HCT116 (cell line): ENCODE results near the gene COL16A1. TPM values are rescaled to one million over a fixed set of nuclear protein-coding genes. Genes with fewer than 3 reads are reported as not detected.

Experiments
- ATAC-seq: fragments of 200-7000 bp; cut with Tn5 transposase; 2 replicates; pipeline ENCODE4 v1.9.1; 2020; ENCODE audit warnings: mild to moderate bottlenecking, moderate library complexity
- BruUV-seq: library from RNA; stranded (reverse); fragments of 400-500 nt; replicated peaks from 2 replicates; lab custom pipeline; 2021; lab: Mats Ljungman, UMichigan
- CTCF ChIA-PET: fragments of 300-600 bp; sonication (Branson Sonifier 250); formaldehyde crosslinking; loops from one replicate; lab custom pipeline; 2021; ENCODE audit warnings: antibody characterized with exemption; lab: Charles Lee
- POLR2A ChIA-PET: fragments of 300-600, 350-600 bp; sonication (Branson Sonifier 250); formaldehyde crosslinking; loops from one replicate; lab custom pipeline; 2021; ENCODE audit warnings: antibody characterized with exemption; lab: Charles Lee
- RAD21 ChIA-PET, 2 experiments: fragments of 300-600 bp; sonication (Branson Sonifier 250); formaldehyde crosslinking; loops; one replicate each; lab custom pipeline; 2023; ENCODE audit warnings: low total read pairs in 2 of 2; ENCODE audit not compliant: uncharacterized antibody in 2 of 2, unreplicated experiment in 2 of 2, low non-redundant PET in 1 of 2; lab: Charles Lee
- DNase-seq: peaks from one replicate; pipeline ENCODE4 v3.0.0-alpha.2; 2010; ENCODE audit warnings: low read depth, low spot score
- H2AFZ ChIP-seq: fragments of 200-600 bp; shearing (Covaris generic), sonication (generic); 2 replicates; pipeline ENCODE4 v1.6.1; 2017; ENCODE audit warnings: low read depth, mixed run types, mixed read lengths, antibody characterized with exemption, low read length; ENCODE audit not compliant: poor library complexity, severe bottlenecking
- H3K27ac ChIP-seq: 2 replicates; pipeline ENCODE4 v1.5.1; 2012; ENCODE audit warnings: low read depth, low read length
- H3K27me3 ChIP-seq: fragments of 200-600 bp; sonication (generic); 2 replicates; pipeline ENCODE4 v1.6.1; 2016; ENCODE audit warnings: mixed run types, low read length, mixed read lengths; ENCODE audit not compliant: insufficient read depth
- H3K36me3 ChIP-seq, 2 experiments: fragments of 200-500 bp in 1 of 2; fragments of 200-600 bp in 1 of 2; sonication (Bioruptor generic) in 1 of 2; sonication (generic) in 1 of 2; 2 replicates each; pipeline versions ENCODE4 v1.5.1 to v1.6.1; 2014 to 2016; ENCODE audit warnings: low read length in 2 of 2, inconsistent platforms in 1 of 2, mixed read lengths in 1 of 2, mixed run types in 1 of 2; ENCODE audit not compliant: insufficient read depth in 2 of 2, control insufficient read depth in 1 of 2
- H3K4me1 ChIP-seq, 2 experiments: fragments of 200-600 bp in 1 of 2; sonication (generic) in 1 of 2; 2 replicates each; pipeline versions ENCODE4 v1.5.1 to v1.6.1; 2012 to 2017; ENCODE audit warnings: low read length in 2 of 2, inconsistent platforms in 1 of 2, mild to moderate bottlenecking in 1 of 2, mixed read lengths in 1 of 2, mixed run types in 1 of 2, moderate library complexity in 1 of 2; ENCODE audit not compliant: insufficient read depth in 2 of 2, control insufficient read depth in 1 of 2
- H3K4me2 ChIP-seq: fragments of 200-600 bp; sonication (generic); 2 replicates; pipeline ENCODE4 v1.6.1; 2017; ENCODE audit warnings: mixed run types, low read length, mixed read lengths
- H3K4me3 ChIP-seq, 2 experiments: fragments of 200-600 bp in 1 of 2; sonication (generic) in 1 of 2; replicated peaks in 1 of 2; 2 replicates each; pipeline ENCODE4 v1.5.1; 2011 to 2016; ENCODE audit warnings: low read length in 2 of 2, control low read depth in 1 of 2, low read depth in 1 of 2, mild to moderate bottlenecking in 1 of 2, mixed read lengths in 1 of 2, mixed run types in 1 of 2
- H3K79me2 ChIP-seq: fragments of 200-600 bp; sonication (generic); 2 replicates; pipeline ENCODE4 v1.6.1; 2017; ENCODE audit warnings: mild to moderate bottlenecking, mixed run types, low read length, moderate library complexity, mixed read lengths; ENCODE audit not compliant: insufficient read depth
- H3K9ac ChIP-seq: fragments of 200-600 bp; sonication (generic); 2 replicates; pipeline ENCODE4 v1.6.1; 2016; ENCODE audit warnings: low read length, mixed read lengths
- H3K9me2 ChIP-seq: fragments of 200-600 bp; sonication (generic), shearing (Covaris generic); 2 replicates; pipeline ENCODE4 v1.6.1; 2017; ENCODE audit warnings: mixed run types, mild to moderate bottlenecking, moderate library complexity; ENCODE audit not compliant: insufficient read depth
- H3K9me3 ChIP-seq, 2 experiments: fragments of 200-500 bp in 1 of 2; fragments of 200-600 bp in 1 of 2; sonication (Bioruptor generic) in 1 of 2; sonication (generic) in 1 of 2; 2 replicates each; pipeline ENCODE4 v1.6.1; 2014 to 2017; ENCODE audit warnings: low read length in 2 of 2, mixed read lengths in 2 of 2, inconsistent platforms in 1 of 2, low read depth in 1 of 2, mild to moderate bottlenecking in 1 of 2, mixed run types in 1 of 2, moderate library complexity in 1 of 2; ENCODE audit not compliant: control insufficient read depth in 1 of 2, insufficient read depth in 1 of 2
- H4K20me1 ChIP-seq: fragments of 200-600 bp; sonication (generic), shearing (Covaris generic); 2 replicates; pipeline ENCODE4 v1.6.1; 2017; ENCODE audit warnings: mixed run types, mild to moderate bottlenecking, moderate library complexity; ENCODE audit not compliant: insufficient read depth
- ATF3 ChIP-seq: IDR thresholded peaks from 2 replicates; pipeline ENCODE4 v1.6.1; 2012
- CBX3 ChIP-seq: IDR thresholded peaks from 2 replicates; pipeline ENCODE4 v1.6.1; 2012; ENCODE audit warnings: low read depth
- CEBPB ChIP-seq: IDR thresholded peaks from 2 replicates; pipeline ENCODE4 v1.6.1; 2012; ENCODE audit warnings: low read depth
- EGR1 ChIP-seq: IDR thresholded peaks from 2 replicates; pipeline ENCODE4 v1.6.1; 2012; ENCODE audit warnings: low read depth
- ELF1 ChIP-seq: IDR thresholded peaks from 2 replicates; pipeline ENCODE4 v1.6.1; 2012; ENCODE audit warnings: low read depth, borderline replicate concordance
- EZH2 ChIP-seq: fragments of 200-600 bp; sonication (generic); IDR thresholded peaks from 2 replicates; pipeline ENCODE4 v1.6.1; 2017; ENCODE audit warnings: antibody characterized with exemption, mixed run types
- EZH2phosphoT487 ChIP-seq: fragments of 200-600 bp; IDR thresholded peaks from 2 replicates; pipeline ENCODE4 v1.6.1; 2018; ENCODE audit warnings: antibody characterized with exemption, borderline replicate concordance
- POLR2A ChIP-seq: IDR thresholded peaks from 2 replicates; pipeline ENCODE4 v1.7.0; 2011; ENCODE audit warnings: borderline replicate concordance; ENCODE audit not compliant: insufficient read depth, insufficient read length; ENCODE audit errors: extremely low read depth
- RAD21 ChIP-seq: IDR thresholded peaks from 2 replicates; pipeline ENCODE4 v1.6.1; 2012; ENCODE audit warnings: low read depth, mild to moderate bottlenecking
- REST ChIP-seq: IDR thresholded peaks from 2 replicates; pipeline ENCODE4 v1.6.1; 2012; ENCODE audit warnings: low read depth
- SRF ChIP-seq: IDR thresholded peaks from 2 replicates; pipeline ENCODE4 v1.6.1; 2012; ENCODE audit warnings: low read depth
- TCF7L2 ChIP-seq: IDR thresholded peaks from 2 replicates; pipeline ENCODE4 v1.7.0; 2011; ENCODE audit warnings: borderline replicate concordance, inconsistent platforms; ENCODE audit not compliant: insufficient read depth, insufficient read length; ENCODE audit errors: extremely low read depth
- ZFX ChIP-seq: fragments of 450-650 bp; IDR thresholded peaks from 2 replicates; pipeline ENCODE4 v1.6.1; 2017
- ZNF274 ChIP-seq: fragments of 200-500 bp; sonication (Bioruptor generic); IDR thresholded peaks from 2 replicates; pipeline ENCODE4 v1.6.1; 2014; ENCODE audit warnings: mild to moderate bottlenecking, low read depth, low read length, inconsistent platforms
- intact Hi-C: fragments of 100-400 bp; cut with micrococcal nuclease; formaldehyde crosslinking; loops from 2 replicates; pipeline ENCODE4 v1.10.0; 2022
- total RNA-seq: library from RNA; stranded (reverse); gene quantifications from one replicate; pipeline ENCODE4 v1.2.1, GENCODE V29; 2021; ENCODE audit not compliant: unreplicated experiment

COL16A1 gene
- total RNA-seq, 1 experiment from 2014 or later = 2.2 TPM

GRCh38 chr1:31657972-31658510, 45.8 kb downstream of the COL16A1 start:
- no peak overlapping the region for H3K4me3 ChIP-seq
- H3K4me1 ChIP-seq = no peaks in the 10 kb centered on the region
- intact Hi-C loops = no loop called here
- ChIA-PET POLR2A (no interaction called here), RAD21 (no interaction called here), CTCF (no interaction called here)
- H3K4me2 ChIP-seq = no peak overlapping the region
- DNase-seq (no peak), ATAC-seq (no peak)
- no peak overlapping the region for H2AFZ ChIP-seq
- H3K27me3 ChIP-seq = no peaks in the 10 kb centered on the region
- H3K9ac ChIP-seq = no peak overlapping the region
- H3K27ac ChIP-seq = no peak overlapping the region
- H3K36me3 ChIP-seq = no peaks in the 10 kb centered on the region
- TF ChIP-seq RAD21 = no peak
- H3K9me3 ChIP-seq = no peaks in the 10 kb centered on the region
- no peaks in the 10 kb centered on the region for H3K9me2 ChIP-seq
- BruUV-seq = no TSS peak
- no peaks in the 10 kb centered on the region for H3K79me2 ChIP-seq
- no peaks in the 10 kb centered on the region for H4K20me1 ChIP-seq

- Histone ChIP-seq H3K9me3 (no peaks in the 10 kb centered on the region), H3K79me2 (no peaks in the 10 kb centered on the region), H4K20me1 (no peaks in the 10 kb centered on the region), H3K4me3 (no peak overlapping the region), H3K27me3 (no peaks in the 10 kb centered on the region), H3K27ac (no peak overlapping the region), H2AFZ (no peak overlapping the region), H3K9me2 (no peaks in the 10 kb centered on the region), H3K9ac (no peak overlapping the region), H3K36me3 (no peaks in the 10 kb centered on the region), H3K4me1 (no peaks in the 10 kb centered on the region), H3K4me2 (no peak overlapping the region)
- no TSS peak for BruUV-seq
- TF ChIP-seq TCF7L2 (no peak), EZH2 (no peak), EGR1 (no peak), ATF3 (no peak), CEBPB (no peak), REST (no peak), ZFX (no peak), ZNF274 (no peak), SRF (no peak), POLR2A (no peak), CBX3 (no peak), ELF1 (no peak), EZH2phosphoT487 (no peak)
- DNase-seq (no peak), ATAC-seq (no peak)
- intact Hi-C loops = no loop called here
- RAD21 ChIA-PET = no interaction called here
- POLR2A ChIA-PET = no interaction called here
- CTCF ChIA-PET = no interaction called here
Observed at GRCh38 chr1:31657020-31657804, 46.6 kb downstream of the COL16A1 start.
